Inflammatory macrophage (primary cell): Measurements from ENCODE around the gene TPD52L2.
A peak's percentile ranks its signal among the peaks of the same experiment; 100 is the strongest.
"Not testable (repeated sequence)": the region's sequence is repeated elsewhere in the genome, so short reads cannot be mapped to it uniquely, and the experiment has no call there.

Experiments
- DNase-seq, 2 donors: peaks; one replicate each; pipeline ENCODE4 v3.0.0-alpha.2; 2020 to 2022

The TPD52L2 gene

GRCh38 chr20:63855363-63856097, 9.5 kb upstream of the TPD52L2 start:
- no peak for DNase-seq

GRCh38 chr20:63856098-63856511, 9.0 kb upstream of the TPD52L2 start:
- DNase-seq, result no peak

GRCh38 chr20:63857764-63858392, 7.2 kb upstream of the TPD52L2 start:
- no peak for DNase-seq

GRCh38 chr20:63858393-63859165, 6.5 kb upstream of the TPD52L2 start:
- peak; percentile 36 to 70 for DNase-seq

- DNase-seq, result no peak
Observed at GRCh38 chr20:63859166-63859699, 5.8 kb upstream of the TPD52L2 start.

GRCh38 chr20:63860325-63861051, 4.6 kb upstream of the TPD52L2 start:
- peak; percentile 69 to 70 for DNase-seq

GRCh38 chr20:63861365-63861934, 3.6 kb upstream of the TPD52L2 start, which contains the start of gene ABHD16B:
TSS of gene ABHD16B (plus strand) at chr20:63861498. CDS start at chr20:63861541, 43 bp downstream.
- DNase-seq, result no peak

GRCh38 chr20:63861981-63862901, 2.8 kb upstream of the TPD52L2 start:
- DNase-seq, result no peak

GRCh38 chr20:63863021-63863797, 1.9 kb upstream of the TPD52L2 start:
- DNase-seq, result no peak

GRCh38 chr20:63863798-63864544, 1.1 kb upstream of the TPD52L2 start:
- peak; percentile 96 to 97 for DNase-seq

GRCh38 chr20:63864545-63864977, 509 bp upstream of the TPD52L2 start:
- DNase-seq, result no peak

GRCh38 chr20:63867042-63867441, 2.0 kb downstream of the TPD52L2 start:
- DNase-seq, result not testable (repeated sequence)

- no peak for DNase-seq
Observed at GRCh38 chr20:63868264-63868663, 3.2 kb downstream of the TPD52L2 start.

GRCh38 chr20:63873477-63873971, 8.5 kb downstream of the TPD52L2 start:
- peak; percentile 95 for DNase-seq

GRCh38 chr20:63874241-63874640, 9.2 kb downstream of the TPD52L2 start:
- DNase-seq, result peak; percentile 77 to 78

- no peak for DNase-seq
Observed at GRCh38 chr20:63876489-63877036, 11.5 kb downstream of the TPD52L2 start.

- DNase-seq, result no peak
Observed at GRCh38 chr20:63877755-63878470, 12.8 kb downstream of the TPD52L2 start.
